ENCODE results near the gene LRRN4. TPM values are rescaled to one million over a fixed set of nuclear protein-coding genes. Genes with fewer than 3 reads are reported as not detected.

Gene LRRN4
- total and polyA plus RNA-seq, 2 of the 8 experiments (the other 6 are each of a cell fraction or from before 2014, with no cell fraction given) = 0.21 to 0.89 TPM

- no peak for TF ChIP-seq CHD7 (IDR thresholded peaks at IDR 0.05; ENCODE audit: insufficient replicate concordance, low read length)
- TF ChIP-seq POLR2A (IDR thresholded peaks at IDR 0.05; ENCODE audit: control extremely low read depth in 1 of 2, low read depth in 2 of 2, low read length in 2 of 2) = no peak
- no peak for TF ChIP-seq YY1 (IDR thresholded peaks at IDR 0.05; ENCODE audit: low read depth, low read length)
- no peak for TF ChIP-seq CEBPB (IDR thresholded peaks at IDR 0.05; ENCODE audit: low read depth, low read length)
- no peak for TF ChIP-seq E2F6 (IDR thresholded peaks at IDR 0.05)
- TF ChIP-seq CBX5 (IDR thresholded peaks at IDR 0.05; ENCODE audit: low read depth, low read length) = no peak
- TF ChIP-seq RAD21 (IDR thresholded peaks at IDR 0.05 in 1 of 2, conservative IDR thresholded peaks at IDR 0.05 in 1 of 2; ENCODE audit: low read depth in 2 of 2, low read length in 2 of 2) = no peak
- no peak for TF ChIP-seq EP300 (IDR thresholded peaks at IDR 0.05; ENCODE audit: borderline replicate concordance in 1 of 2, low read depth in 2 of 2, low read length in 2 of 2)
- TF ChIP-seq HDAC6 (IDR thresholded peaks at IDR 0.05; ENCODE audit: low read depth, low read length) = no peak
Observed at GRCh38 chr20:6095409-6095808, 41.5 kb upstream of the LRRN4 start (continued).

Measured in H1 (cell line).